ENCODE results near the gene DYNLRB1.
A peak's percentile ranks its signal among the peaks of the same experiment; 100 is the strongest.

The DYNLRB1 gene

GRCh38 chr20:34559311-34560140 lies 43.3 kb downstream of the DYNLRB1 start:
- no peak for DNase-seq

GRCh38 chr20:34560141-34560523 lies 43.9 kb downstream of the DYNLRB1 start:
- no peak for DNase-seq

- no peak for DNase-seq
These were observed 44.4 kb downstream of the DYNLRB1 start for GRCh38 chr20:34560614-34561013.

GRCh38 chr20:34561661-34562060 lies 45.4 kb downstream of the DYNLRB1 start:
- DNase-seq = no peak

- peak; percentile 30 for DNase-seq
These were observed 46.4 kb downstream of the DYNLRB1 start for GRCh38 chr20:34562641-34563040.

- DNase-seq = no peak
These were observed 48.6 kb downstream of the DYNLRB1 start for GRCh38 chr20:34564833-34565232.

GRCh38 chr20:34566978-34567891 lies 51.0 kb downstream of the DYNLRB1 start:
- no peak for DNase-seq

- no peak for DNase-seq
These were observed 52.0 kb downstream of the DYNLRB1 start for GRCh38 chr20:34567892-34568865.

GRCh38 chr20:34569598-34569997 lies 53.4 kb downstream of the DYNLRB1 start:
- no peak for DNase-seq

GRCh38 chr20:34570859-34571306 lies 54.7 kb downstream of the DYNLRB1 start:
- DNase-seq = peak; percentile 64

GRCh38 chr20:34571753-34572152 lies 55.5 kb downstream of the DYNLRB1 start:
- no peak for DNase-seq

- DNase-seq = no peak
These were observed 57.5 kb downstream of the DYNLRB1 start for GRCh38 chr20:34573541-34574300.

- no peak for DNase-seq
These were observed 58.2 kb downstream of the DYNLRB1 start for GRCh38 chr20:34574426-34574825.

- DNase-seq = no peak
These were observed 58.6 kb downstream of the DYNLRB1 start for GRCh38 chr20:34574861-34575260.

- DNase-seq = no peak
These were observed 59.0 kb downstream of the DYNLRB1 start for GRCh38 chr20:34575271-34575670.

GRCh38 chr20:34575756-34576155 lies 59.5 kb downstream of the DYNLRB1 start:
- DNase-seq = no peak

- DNase-seq = no peak
These were observed 60.8 kb downstream of the DYNLRB1 start for GRCh38 chr20:34577061-34577460.

GRCh38 chr20:34578025-34578424 lies 61.8 kb downstream of the DYNLRB1 start:
- no peak for DNase-seq

GRCh38 chr20:34578521-34578920 lies 62.3 kb downstream of the DYNLRB1 start:
- no peak for DNase-seq

GRCh38 chr20:34579191-34579978 lies 63.2 kb downstream of the DYNLRB1 start:
- DNase-seq = peak; percentile 70

Data from fibroblast of skin of scalp (primary cell).